Transverse colon (tissue), 4 donors: ENCODE results near the gene DUSP9. TPM values are rescaled to one million over a fixed set of nuclear protein-coding genes. Genes with fewer than 3 reads are reported as not detected.

Experiments
- DNase-seq: peaks from one replicate; pipeline ENCODE4 v3.0.0-alpha.2; 2019
- H3K27ac ChIP-seq, 4 donors: fragments of 200-600 bp; sonication (generic); 2 replicates each; pipeline ENCODE4 v1.5.1; 2016 to 2018; ENCODE audit warnings: inconsistent platforms in 4 of 4
- H3K27me3 ChIP-seq: fragments of 200-600 bp; sonication (generic); 2 replicates; pipeline ENCODE4 v1.5.1; 2017; ENCODE audit warnings: inconsistent platforms
- H3K36me3 ChIP-seq, 4 donors: fragments of 200-600 bp; sonication (generic); 2 replicates each; pipeline ENCODE4 v1.5.1; 2017 to 2019; ENCODE audit warnings: inconsistent platforms in 4 of 4
- H3K4me1 ChIP-seq, 4 donors: fragments of 200-600 bp; sonication (generic); 2 replicates each; pipeline ENCODE4 v1.5.1; 2017 to 2020; ENCODE audit warnings: inconsistent platforms in 4 of 4
- H3K4me3 ChIP-seq, 4 donors: fragments of 200-600 bp; sonication (generic); 1 replicate in 1 of 4; 2 replicates in 3 of 4; pipeline versions ENCODE4 v1.5.1 to v1.6.1; 2017 to 2019; ENCODE audit warnings: inconsistent platforms in 4 of 4
- H3K9me3 ChIP-seq, 2 donors: fragments of 200-600 bp; sonication (generic); 2 replicates each; pipeline ENCODE4 v1.5.1; 2017 to 2019; ENCODE audit warnings: inconsistent platforms in 2 of 2
- CTCF ChIP-seq, 5 experiments: fragments of 200-600 bp in 3 of 5; fragments of 450-650 bp in 2 of 5; sonication (generic) in 3 of 5; IDR thresholded peaks; 1 replicate in 2 of 5; 2 replicates in 3 of 5; pipeline ENCODE4 v1.5.1; 2016 to 2017; ENCODE audit warnings: antibody characterized with exemption in 5 of 5, inconsistent platforms in 3 of 5, mild to moderate bottlenecking in 2 of 5, moderate library complexity in 1 of 5
- EP300 ChIP-seq: sonication (generic); formaldehyde crosslinking; IDR thresholded peaks from one replicate; pipeline ENCODE4 v1.6.1; 2017; ENCODE audit warnings: antibody characterized with exemption, low read depth
- POLR2A ChIP-seq: fragments of 450-650 bp; IDR thresholded peaks from one replicate; pipeline ENCODE4 v1.6.1; 2016; ENCODE audit warnings: antibody characterized with exemption, mild to moderate bottlenecking, moderate library complexity
- POLR2AphosphoS5 ChIP-seq, 3 donors: sonication (generic); formaldehyde crosslinking; IDR thresholded peaks; one replicate each; pipeline ENCODE4 v1.6.1; 2016; ENCODE audit warnings: antibody characterized with exemption in 3 of 3
- WGBS, 2 donors: methylation state at CpG; one replicate each; pipeline ENCODE4 v1.1.5; 2018; ENCODE audit warnings: low coverage in 1 of 2; 5-methylcytosine and 5-hydroxymethylcytosine counted together
- in situ Hi-C, 4 donors: fragments of 200-750 bp; cut with MboI; loops; one replicate each; pipeline versions ENCODE4 v1.15.0 to v1.15.1; 2017; ENCODE audit warnings: low sequenced_read_pairs in 3 of 4, low pct_ligation_motif_present in 1 of 4, low pct_unique_long_range_greater_than_20kb in 1 of 4
- intact Hi-C: fragments of 100-400 bp; cut with DNase I; formaldehyde crosslinking; loops from one replicate; pipeline ENCODE4 v1.15.1; 2023; ENCODE audit warnings: low total_unique reads
- total RNA-seq, 4 donors: library from RNA; depleted of rRNA; stranded (reverse); fragments of >200 nt; gene quantifications; one replicate each; pipeline ENCODE4 v1.1.0, GENCODE V29; 2016

DUSP9 gene, protein sequence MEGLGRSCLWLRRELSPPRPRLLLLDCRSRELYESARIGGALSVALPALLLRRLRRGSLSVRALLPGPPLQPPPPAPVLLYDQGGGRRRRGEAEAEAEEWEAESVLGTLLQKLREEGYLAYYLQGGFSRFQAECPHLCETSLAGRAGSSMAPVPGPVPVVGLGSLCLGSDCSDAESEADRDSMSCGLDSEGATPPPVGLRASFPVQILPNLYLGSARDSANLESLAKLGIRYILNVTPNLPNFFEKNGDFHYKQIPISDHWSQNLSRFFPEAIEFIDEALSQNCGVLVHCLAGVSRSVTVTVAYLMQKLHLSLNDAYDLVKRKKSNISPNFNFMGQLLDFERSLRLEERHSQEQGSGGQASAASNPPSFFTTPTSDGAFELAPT
- total RNA-seq, result not detected

DNA sequence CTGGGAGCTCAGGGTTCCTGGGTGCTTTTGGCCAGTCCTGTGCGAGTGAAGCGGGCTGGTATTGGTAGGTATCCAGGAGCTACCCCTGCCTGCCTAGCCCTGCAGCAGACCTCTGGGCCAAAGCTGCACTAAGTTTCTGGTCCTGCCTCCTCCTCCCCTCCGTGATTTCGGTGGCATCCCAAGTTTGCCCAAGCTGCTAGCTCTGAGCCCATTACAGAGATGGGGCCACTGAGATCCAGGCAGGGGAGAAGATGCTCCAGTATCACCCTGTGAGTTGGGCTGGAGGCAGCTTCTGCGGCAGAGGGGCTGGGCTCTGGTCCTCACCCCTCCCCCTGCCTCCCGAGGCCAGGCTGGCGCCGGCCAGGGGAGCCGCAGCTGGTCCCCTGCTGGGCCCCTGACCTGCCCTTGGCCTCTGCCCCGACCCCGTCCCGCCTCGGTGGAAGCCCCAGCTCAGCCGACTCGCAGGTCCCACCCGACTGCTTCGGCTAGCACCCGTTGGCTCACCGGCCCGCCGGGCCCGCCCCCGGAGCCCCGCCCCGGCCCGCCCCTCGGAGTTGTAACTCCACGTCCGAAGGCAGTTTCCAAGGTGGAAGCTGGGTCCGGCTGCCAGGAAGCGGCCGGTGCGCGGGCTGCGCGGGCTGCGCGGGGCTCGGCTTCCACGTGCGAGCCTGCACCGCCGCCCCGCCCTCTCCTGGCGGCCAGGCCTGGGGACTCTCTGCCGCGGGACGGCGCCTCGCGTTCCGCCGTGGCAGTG lies at the start of gene DUSP9:
TSS of gene DUSP9 (plus strand) at position 584 of the 754 bp plus-strand sequence. CDS start 751 bp downstream, outside the sequence.
- Histone ChIP-seq H3K27me3 (peaks cover 73% of the 10 kb centered on the region), H3K4me3 (peak within 1 kb of the TSS in 2 of 4 donors; percentile 1 to 29), H3K9me3 (no peaks in the 10 kb centered on the region), H3K4me1 (peaks cover 0 to 27% (median 11%) of the 10 kb centered on the region in 4 donors), H3K36me3 (no peaks in the 10 kb centered on the region), H3K27ac (no peak within 1 kb of the TSS)
- 57% methylated on average over 24 of the region's 53 CpGs; no CpG with 5 or more reads in 1 of the 2 donors for WGBS, 2 donors
- intact Hi-C loops (no loop called here), in situ Hi-C loops (no loop called here)
- DNase-seq, result no peak
- TF ChIP-seq POLR2AphosphoS5 (IDR thresholded peaks at IDR 0.05), result no peak
- no peak for TF ChIP-seq EP300
- no peak for TF ChIP-seq CTCF (IDR thresholded peaks at IDR 0.05)
- no peak for TF ChIP-seq POLR2A

DNA sequence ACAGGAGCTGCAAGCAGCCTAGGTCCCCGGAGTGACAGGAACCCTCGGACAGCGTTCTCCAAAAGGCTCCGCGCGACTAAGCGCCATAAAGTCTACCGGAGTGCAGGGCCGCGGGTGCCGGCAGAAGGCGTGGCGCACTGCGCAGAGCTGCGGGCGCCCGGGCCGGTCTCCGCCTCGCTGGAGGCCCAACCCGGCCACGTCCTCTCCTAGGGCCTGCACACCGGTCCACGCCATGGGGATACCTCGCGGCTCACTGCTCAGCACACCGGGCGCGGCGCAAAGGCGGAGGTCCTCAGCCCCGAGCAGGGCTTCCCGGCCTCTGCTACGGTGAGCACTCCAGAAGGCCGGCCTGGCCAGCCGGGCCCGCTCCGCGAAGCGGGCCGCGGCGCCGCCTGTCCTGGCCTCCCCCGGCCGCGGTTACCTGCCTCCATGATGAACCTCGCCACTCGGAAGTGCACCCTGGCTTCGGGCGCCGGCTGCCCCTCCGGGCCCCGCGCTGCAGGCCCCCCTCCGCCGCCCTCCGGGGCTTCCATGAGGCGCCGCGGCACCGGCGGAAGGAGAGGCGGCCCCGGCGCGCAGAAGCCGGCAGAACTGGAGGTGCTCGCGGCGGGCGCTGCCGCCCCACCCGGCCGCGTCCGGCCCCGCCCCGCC lies 48.3 kb upstream of the DUSP9 start, which contains the start of gene CCNQ:
TSS of gene CCNQ (minus strand) at position 599 of the 651 bp plus-strand sequence. CDS start at position 533, 66 bp downstream.
- intact Hi-C loops (no loop called here), in situ Hi-C loops (no loop called here)
- WGBS, 2 donors, result 55% methylated on average over 61 of the region's 79 CpGs; no CpG with 5 or more reads in 1 of the 2 donors
- Histone ChIP-seq H3K4me3 (peak within 1 kb of the TSS; percentile 63 to 78 (median 72)), H3K27ac (peak within 1 kb of the TSS; percentile 82 to 89 (median 86)), H3K36me3 (no peaks in the 10 kb centered on the region), H3K27me3 (no peaks in the 10 kb centered on the region), H3K4me1 (peaks cover 0 to 22% (median 6%) of the 10 kb centered on the region in 4 donors), H3K9me3 (no peaks in the 10 kb centered on the region)
- no peak for TF ChIP-seq POLR2AphosphoS5 (IDR thresholded peaks at IDR 0.05)
- peak; percentile 14 for TF ChIP-seq POLR2A
- peak; percentile 36 for DNase-seq

DNA sequence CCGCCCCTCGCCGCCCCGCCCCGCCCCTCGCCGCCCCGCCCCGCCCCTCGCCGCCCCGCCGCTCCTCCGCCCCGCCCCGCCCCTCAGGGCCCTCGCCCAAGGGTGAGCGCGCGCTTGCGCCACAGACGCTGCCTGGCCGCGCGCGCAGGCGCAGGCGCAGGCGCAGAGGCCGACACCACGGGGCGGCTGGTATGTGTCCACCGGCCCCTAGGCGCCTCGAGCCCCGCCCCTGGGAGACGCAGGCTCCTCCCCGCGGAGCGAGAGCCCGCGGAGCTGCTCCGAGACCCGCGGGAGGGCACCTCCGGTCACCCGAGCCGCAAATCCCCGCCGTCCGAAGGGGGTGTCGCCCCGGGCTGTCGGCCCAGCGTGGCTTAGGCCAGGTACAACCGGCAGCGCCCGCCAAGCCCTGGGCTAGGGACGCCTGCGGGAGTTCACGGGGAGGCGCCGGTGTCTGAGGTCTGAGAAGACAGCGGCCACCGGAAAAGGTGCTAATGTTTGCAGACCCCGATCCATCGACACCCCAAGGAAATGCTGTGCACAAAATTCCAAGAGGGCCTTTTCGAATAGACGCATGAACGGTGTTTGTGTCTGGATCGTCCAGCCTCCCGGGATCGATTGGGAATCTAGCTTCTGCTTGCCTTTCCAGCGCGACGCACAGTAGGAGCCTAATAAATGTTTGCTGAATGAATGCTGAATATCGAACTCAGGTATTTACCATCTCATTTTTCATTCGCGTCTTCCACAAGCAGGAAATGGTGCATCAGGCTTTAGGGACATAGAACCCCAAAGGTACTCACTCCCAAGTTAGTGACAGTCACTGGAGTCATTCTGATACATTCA lies 47.6 kb upstream of the DUSP9 start:
- TF ChIP-seq CTCF (IDR thresholded peaks at IDR 0.05) (no peak), POLR2AphosphoS5 (IDR thresholded peaks at IDR 0.05) (no peak), EP300 (no peak), POLR2A (no peak)
- WGBS, 2 donors, result 49% methylated on average over 57 of the region's 79 CpGs; no CpG with 5 or more reads in 1 of the 2 donors
- Histone ChIP-seq H3K9me3 (no peaks in the 10 kb centered on the region), H3K4me1 (peaks cover 0 to 22% (median 6%) of the 10 kb centered on the region in 4 donors), H3K27ac (peak overlapping the region; percentile 78 to 86 (median 82)), H3K4me3 (peak overlapping the region; percentile 40 to 76 (median 48)), H3K27me3 (no peaks in the 10 kb centered on the region), H3K36me3 (no peaks in the 10 kb centered on the region)
- DNase-seq, result peak; percentile 92
- in situ Hi-C loops (no loop called here), intact Hi-C loops (no loop called here)

GRCh38 chrX:153600032-153600373 lies 47.0 kb upstream of the DUSP9 start:
- in situ Hi-C loops, result no loop called here
- no peak for DNase-seq

More at GRCh38 chrX:153600032-153600373, 47.0 kb upstream of the DUSP9 start:
- Histone ChIP-seq H3K36me3 (no peaks in the 10 kb centered on the region), H3K27ac (peak overlapping the region in 2 of 4 donors; percentile 78 to 83), H3K4me1 (peaks cover 0 to 22% (median 6%) of the 10 kb centered on the region in 4 donors), H3K27me3 (no peaks in the 10 kb centered on the region), H3K4me3 (peak overlapping the region in 3 of 4 donors; percentile 46 to 76 (median 50)), H3K9me3 (no peaks in the 10 kb centered on the region)
- TF ChIP-seq POLR2A (no peak), CTCF (IDR thresholded peaks at IDR 0.05) (no peak), EP300 (no peak), POLR2AphosphoS5 (IDR thresholded peaks at IDR 0.05) (no peak)
- intact Hi-C loops, result no loop called here
- WGBS, 2 donors, result 31% methylated on average over 2 of the region's 2 CpGs; no CpG with 5 or more reads in 1 of the 2 donors
